Measurements from ENCODE around the gene DNASE1L3.

- TF ChIP-seq CTCF (IDR thresholded peaks at IDR 0.05) (peak in 2 of 4 experiments; percentile 13 to 53), EP300 (IDR thresholded peaks at IDR 0.05) (no peak), POLR2AphosphoS5 (IDR thresholded peaks at IDR 0.05) (no peak), POLR2A (IDR thresholded peaks at IDR 0.05) (no peak)
These were observed 36.9 kb downstream of the DNASE1L3 start for GRCh38 chr3:58173669-58174398.

All from gastroesophageal sphincter (tissue), 3 donors.